Prostate gland (tissue), 2 donors: ENCODE measurements around the gene NDRG3.
"Not testable (repeated sequence)": the region's sequence is repeated elsewhere in the genome, so short reads cannot be mapped to it uniquely, and the experiment has no call there.

Experiments used
- POLR2A ChIP-seq: fragments of 450-650 bp; IDR thresholded peaks from one replicate; pipeline ENCODE4 v1.6.1; 2016; ENCODE audit warnings: antibody characterized with exemption, mild to moderate bottlenecking
- POLR2AphosphoS5 ChIP-seq: sonication (generic); formaldehyde crosslinking; IDR thresholded peaks from one replicate; pipeline ENCODE4 v1.6.1; 2017; ENCODE audit warnings: antibody characterized with exemption
- TF ChIP-seq, protein P1 (sequence below), 4 experiments: fragments of 200-600 bp in 2 of 4; fragments of 450-650 bp in 2 of 4; sonication (generic) in 2 of 4; IDR thresholded peaks; 1 replicate in 3 of 4; 2 replicates in 1 of 4; pipeline ENCODE4 v1.5.1; 2016 to 2019; ENCODE audit warnings: antibody characterized with exemption in 4 of 4, mild to moderate bottlenecking in 2 of 4, moderate library complexity in 2 of 4

DNA sequence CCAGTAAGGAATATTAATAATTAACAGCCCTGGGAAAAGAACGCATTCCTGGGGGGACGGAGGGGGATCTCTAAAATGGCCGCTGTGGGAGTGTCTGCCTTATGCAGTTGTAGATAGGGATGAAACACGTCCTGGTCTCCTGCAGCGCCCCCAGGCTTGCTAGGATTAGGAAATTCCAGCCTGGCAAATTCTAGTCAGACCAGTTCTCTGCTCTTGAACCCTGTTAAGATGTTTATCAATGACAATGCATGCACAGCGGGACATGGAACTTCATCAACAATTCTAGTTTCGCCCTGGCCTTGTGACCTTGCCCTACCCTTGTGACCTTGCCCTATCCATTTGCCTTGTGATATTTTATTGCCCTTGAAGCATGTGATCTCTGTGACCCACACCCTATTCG is 50.4 kb downstream of the NDRG3 start:
- TF ChIP-seq, protein P1, sequence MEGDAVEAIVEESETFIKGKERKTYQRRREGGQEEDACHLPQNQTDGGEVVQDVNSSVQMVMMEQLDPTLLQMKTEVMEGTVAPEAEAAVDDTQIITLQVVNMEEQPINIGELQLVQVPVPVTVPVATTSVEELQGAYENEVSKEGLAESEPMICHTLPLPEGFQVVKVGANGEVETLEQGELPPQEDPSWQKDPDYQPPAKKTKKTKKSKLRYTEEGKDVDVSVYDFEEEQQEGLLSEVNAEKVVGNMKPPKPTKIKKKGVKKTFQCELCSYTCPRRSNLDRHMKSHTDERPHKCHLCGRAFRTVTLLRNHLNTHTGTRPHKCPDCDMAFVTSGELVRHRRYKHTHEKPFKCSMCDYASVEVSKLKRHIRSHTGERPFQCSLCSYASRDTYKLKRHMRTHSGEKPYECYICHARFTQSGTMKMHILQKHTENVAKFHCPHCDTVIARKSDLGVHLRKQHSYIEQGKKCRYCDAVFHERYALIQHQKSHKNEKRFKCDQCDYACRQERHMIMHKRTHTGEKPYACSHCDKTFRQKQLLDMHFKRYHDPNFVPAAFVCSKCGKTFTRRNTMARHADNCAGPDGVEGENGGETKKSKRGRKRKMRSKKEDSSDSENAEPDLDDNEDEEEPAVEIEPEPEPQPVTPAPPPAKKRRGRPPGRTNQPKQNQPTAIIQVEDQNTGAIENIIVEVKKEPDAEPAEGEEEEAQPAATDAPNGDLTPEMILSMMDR (IDR thresholded peaks at IDR 0.05) = not testable (repeated sequence)
- TF ChIP-seq POLR2A, POLR2AphosphoS5: not testable (repeated sequence)
